AG09309 (cell line): ENCODE measurements around the gene GPR50.
A peak's percentile ranks its signal among the peaks of the same experiment; 100 is the strongest.

Experiments
- DNase-seq: peaks from one replicate; pipeline ENCODE4 v3.0.0-alpha.2; 2010; ENCODE audit warnings: low read depth
- H3K4me3 ChIP-seq: 2 replicates; pipeline ENCODE4 v1.5.1; 2011; ENCODE audit warnings: mild to moderate bottlenecking, low read depth, low read length, moderate library complexity; ENCODE audit not compliant: control insufficient read depth
- TF ChIP-seq, protein P1 (sequence below): IDR thresholded peaks from 2 replicates; pipeline ENCODE4 v1.5.1; 2011; ENCODE audit warnings: mild to moderate bottlenecking, low read depth, low read length, inconsistent platforms; ENCODE audit not compliant: insufficient read depth, control insufficient read depth; ENCODE audit errors: missing control alignments

GPR50 gene

DNA sequence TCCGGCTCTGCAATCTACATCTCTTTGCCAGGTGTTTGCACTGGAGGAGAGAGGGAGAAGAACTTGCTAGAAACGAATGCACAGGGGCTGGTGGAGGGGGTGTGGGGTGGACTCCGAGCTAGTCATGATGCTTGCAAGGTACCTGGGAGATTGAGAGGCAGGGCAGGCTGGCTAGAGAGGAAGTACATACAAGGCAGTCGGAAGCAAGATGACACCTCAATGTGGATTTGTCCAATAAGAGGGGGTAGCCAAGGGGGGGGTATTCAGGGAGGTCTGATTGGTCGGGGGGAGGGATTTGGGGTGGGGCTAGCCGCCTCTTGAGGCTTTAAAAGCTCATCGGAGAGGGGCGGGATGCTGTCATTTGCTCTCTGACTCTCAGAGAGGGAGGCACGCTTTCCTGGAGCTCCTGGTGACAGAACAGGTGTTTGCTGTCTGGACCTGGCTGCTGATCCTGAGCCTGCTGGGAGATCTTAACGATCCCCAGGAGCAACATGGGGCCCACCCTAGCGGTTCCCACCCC is at the start of gene GPR50:
Gene GPR50 (plus strand): TSS at position 354 of the 520 bp plus-strand sequence. CDS start 138 bp downstream, at position 492.
- no peak within 1 kb of the TSS for H3K4me3 ChIP-seq
- DNase-seq = no peak
- TF ChIP-seq, protein P1, sequence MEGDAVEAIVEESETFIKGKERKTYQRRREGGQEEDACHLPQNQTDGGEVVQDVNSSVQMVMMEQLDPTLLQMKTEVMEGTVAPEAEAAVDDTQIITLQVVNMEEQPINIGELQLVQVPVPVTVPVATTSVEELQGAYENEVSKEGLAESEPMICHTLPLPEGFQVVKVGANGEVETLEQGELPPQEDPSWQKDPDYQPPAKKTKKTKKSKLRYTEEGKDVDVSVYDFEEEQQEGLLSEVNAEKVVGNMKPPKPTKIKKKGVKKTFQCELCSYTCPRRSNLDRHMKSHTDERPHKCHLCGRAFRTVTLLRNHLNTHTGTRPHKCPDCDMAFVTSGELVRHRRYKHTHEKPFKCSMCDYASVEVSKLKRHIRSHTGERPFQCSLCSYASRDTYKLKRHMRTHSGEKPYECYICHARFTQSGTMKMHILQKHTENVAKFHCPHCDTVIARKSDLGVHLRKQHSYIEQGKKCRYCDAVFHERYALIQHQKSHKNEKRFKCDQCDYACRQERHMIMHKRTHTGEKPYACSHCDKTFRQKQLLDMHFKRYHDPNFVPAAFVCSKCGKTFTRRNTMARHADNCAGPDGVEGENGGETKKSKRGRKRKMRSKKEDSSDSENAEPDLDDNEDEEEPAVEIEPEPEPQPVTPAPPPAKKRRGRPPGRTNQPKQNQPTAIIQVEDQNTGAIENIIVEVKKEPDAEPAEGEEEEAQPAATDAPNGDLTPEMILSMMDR = no peak

DNA sequence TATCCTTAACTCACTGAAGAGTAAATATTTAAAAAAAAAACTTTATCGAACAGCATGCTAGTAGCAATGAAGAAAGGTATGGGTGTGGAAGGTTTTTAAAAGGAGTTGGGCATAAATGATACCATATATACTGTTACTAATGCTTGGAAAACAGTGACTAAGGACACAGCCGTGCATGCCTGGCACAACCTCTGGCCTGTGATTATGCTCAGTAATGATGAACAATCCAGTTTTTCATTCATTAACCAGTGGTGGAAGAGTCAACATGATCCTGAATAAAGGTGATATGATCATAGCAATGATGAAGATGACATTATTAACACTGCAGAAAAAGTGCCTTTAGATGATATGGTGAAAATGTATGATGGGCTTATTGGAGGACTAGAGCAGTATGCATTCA is 43.9 kb upstream of the GPR50 start:
- no peak overlapping the region for H3K4me3 ChIP-seq
- TF ChIP-seq, protein P1 = no peak
- DNase-seq = no peak

DNA sequence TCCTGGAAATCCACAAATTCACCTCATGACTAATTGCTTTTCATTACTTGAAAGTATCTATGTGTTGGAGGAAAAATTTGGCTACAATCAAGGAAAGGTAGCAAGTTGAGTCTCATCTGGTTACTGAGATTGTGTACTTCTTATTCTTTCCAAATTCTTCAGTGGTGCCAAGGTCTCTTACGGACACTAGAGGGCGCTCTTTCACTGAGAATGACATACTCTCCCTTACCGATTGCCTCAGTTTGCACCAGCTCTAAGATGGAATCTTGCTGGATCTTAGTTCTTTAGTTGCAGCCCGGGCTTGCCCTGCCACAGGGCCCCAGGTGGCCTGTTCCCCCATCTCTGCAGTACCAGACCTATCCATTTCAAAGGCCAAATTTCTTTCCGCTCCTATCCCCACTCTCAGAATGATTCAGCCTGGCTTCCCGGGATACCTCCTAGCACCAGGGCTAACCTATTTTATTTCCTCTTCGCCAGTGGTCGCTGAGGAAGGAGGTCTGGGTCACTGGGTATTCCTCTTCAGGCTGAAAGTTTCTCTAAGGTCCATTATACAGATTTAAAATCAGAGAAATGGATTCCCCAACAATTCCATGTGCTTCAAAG is 24.6 kb upstream of the GPR50 start:
- DNase-seq = peak; percentile 21
- TF ChIP-seq, protein P1 = peak; percentile 72
- no peak overlapping the region for H3K4me3 ChIP-seq

DNA sequence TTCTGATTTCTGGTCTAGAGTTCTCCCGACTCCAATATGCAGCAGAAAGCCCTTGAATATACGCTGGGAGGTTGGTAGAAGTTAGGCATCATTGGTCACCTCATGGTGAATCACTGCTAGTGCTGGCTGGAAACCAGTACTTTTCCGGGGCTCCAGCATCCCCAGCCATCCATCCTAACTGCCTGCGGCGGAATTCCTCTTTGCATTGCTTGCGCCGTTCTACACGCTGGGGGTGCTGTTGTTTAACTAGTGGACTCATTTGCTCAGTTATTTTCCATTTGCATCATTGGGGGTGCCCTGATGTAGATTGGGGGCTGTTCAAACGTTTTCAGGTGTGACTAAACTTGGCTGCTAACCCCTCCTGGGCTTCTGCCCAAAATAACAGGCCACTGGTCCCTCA is 23.3 kb upstream of the GPR50 start:
- TF ChIP-seq, protein P1 = peak; percentile 41
- H3K4me3 ChIP-seq = no peak overlapping the region
- DNase-seq = peak; percentile 13

DNA sequence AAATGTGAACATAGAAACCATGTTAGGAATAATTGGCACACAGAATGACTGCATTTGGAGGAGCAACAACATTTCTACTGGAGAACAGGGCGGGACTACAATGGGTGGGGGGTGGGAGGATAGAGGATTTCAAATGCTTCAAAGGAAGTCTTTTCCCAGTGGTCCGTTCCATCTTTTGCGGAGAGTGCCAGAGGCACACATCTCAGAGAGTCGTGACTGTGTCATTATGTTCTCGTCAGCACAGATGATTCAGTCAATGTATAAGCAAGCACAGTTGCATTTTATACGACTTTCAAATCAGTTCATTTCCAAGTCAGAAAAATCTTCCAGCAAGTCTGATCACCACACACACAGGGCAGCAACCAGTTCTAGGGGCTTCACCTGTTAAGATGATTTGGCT is 22.7 kb upstream of the GPR50 start:
- TF ChIP-seq, protein P1 = no peak
- H3K4me3 ChIP-seq = no peak overlapping the region
- no peak for DNase-seq

DNA sequence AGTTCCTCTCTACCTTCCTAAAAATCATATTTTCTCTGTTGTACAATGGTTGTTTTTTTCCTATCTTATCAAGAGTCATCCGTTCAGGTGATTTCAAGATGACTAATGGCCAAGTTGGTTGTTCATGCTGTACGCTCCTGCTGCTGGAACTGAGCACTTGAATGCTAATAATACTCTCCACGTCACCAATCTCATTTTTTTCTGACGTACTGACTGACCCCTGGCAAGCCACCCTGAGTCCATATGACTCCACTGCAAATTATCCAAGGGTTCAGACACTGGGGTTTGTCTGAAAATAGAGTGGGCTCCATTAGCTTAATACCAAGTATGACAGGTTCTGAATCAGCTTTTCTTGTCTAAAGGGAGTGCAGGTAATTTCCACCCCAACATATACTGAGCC is 21.1 kb upstream of the GPR50 start:
- DNase-seq = no peak
- TF ChIP-seq, protein P1 = no peak
- no peak overlapping the region for H3K4me3 ChIP-seq
